HT1080 (cell line): ENCODE results near the gene PYURF. TPM values are rescaled to one million over a fixed set of nuclear protein-coding genes. Genes with fewer than 3 reads are reported as not detected.
"Not testable (repeated sequence)": the region's sequence is repeated elsewhere in the genome, so short reads cannot be mapped to it uniquely, and the experiment has no call there.

Experiments
- DNase-seq: peaks from one replicate; pipeline ENCODE4 v3.0.0-alpha.2; 2015; ENCODE audit warnings: low read depth
- polyA plus RNA-seq, 2 experiments: library from polyadenylated mRNA; depleted of rRNA; stranded (reverse); fragments of >200 nt; gene quantifications; 2 replicates each; pipeline ENCODE4 v1.2.3, GENCODE V29; 2015
- total RNA-seq: library from RNA; depleted of rRNA; stranded (reverse); fragments of >200 nt; shearing (Covaris generic); gene quantifications from 2 replicates; pipeline ENCODE4 v1.2.3, GENCODE V29; 2014; rRNA removed

Gene PYURF
- 136 and 171 TPM in 2 replicates for total RNA-seq
- polyA plus RNA-seq (2015; cell fraction: cytosol; rRNA removed), result 183 and 189 TPM in 2 replicates
- polyA plus RNA-seq (2015; cell fraction: nucleus; rRNA removed), result 54.2 and 56.7 TPM in 2 replicates

- peak; percentile 94 for DNase-seq
These were observed at the start of gene PYURF for GRCh38 chr4:88523325-88524129. TSS of gene PYURF (minus strand) at chr4:88523776. CDS start at chr4:88523700, 76 bp downstream.

GRCh38 chr4:88570001-88570400 lies 46.4 kb upstream of the PYURF start:
- no peak for DNase-seq

GRCh38 chr4:88567591-88567990 lies 44.0 kb upstream of the PYURF start:
- no peak for DNase-seq

- no peak for DNase-seq
These were observed 26.2 kb upstream of the PYURF start for GRCh38 chr4:88549815-88550214.

- not testable (repeated sequence) for DNase-seq
These were observed 15.9 kb upstream of the PYURF start for GRCh38 chr4:88539322-88540068.

GRCh38 chr4:88537709-88538108 lies 14.1 kb upstream of the PYURF start:
- no peak for DNase-seq

- DNase-seq, result no peak
These were observed 11.6 kb upstream of the PYURF start for GRCh38 chr4:88535090-88535755.

- DNase-seq, result peak; percentile 94
These were observed 10.6 kb upstream of the PYURF start for GRCh38 chr4:88533937-88534750.

GRCh38 chr4:88533088-88533790 lies 9.7 kb upstream of the PYURF start:
- peak; percentile 81 for DNase-seq

- DNase-seq, result peak; percentile 52
These were observed 8.0 kb upstream of the PYURF start for GRCh38 chr4:88531549-88531948.

- no peak for DNase-seq
These were observed 5.3 kb upstream of the PYURF start for GRCh38 chr4:88528861-88529260.

GRCh38 chr4:88527787-88528186 lies 4.2 kb upstream of the PYURF start:
- DNase-seq, result no peak

- DNase-seq, result peak; percentile 30
These were observed 2.7 kb upstream of the PYURF start for GRCh38 chr4:88526221-88526815.

GRCh38 chr4:88524171-88524570 lies 595 bp upstream of the PYURF start:
- no peak for DNase-seq

- peak; percentile 43 for DNase-seq
These were observed 763 bp downstream of the PYURF start for GRCh38 chr4:88522702-88523324.

GRCh38 chr4:88518911-88519310 lies 4.7 kb downstream of the PYURF start:
- no peak for DNase-seq

- no peak for DNase-seq
These were observed 5.8 kb downstream of the PYURF start for GRCh38 chr4:88517825-88518224.

- DNase-seq, result no peak
These were observed 6.8 kb downstream of the PYURF start for GRCh38 chr4:88516746-88517145.
